SK-N-SH treated with all-trans-retinoic acid at 6 μM for 48 hours (cell line): ENCODE results near the gene IGSF5.
"Not testable (repeated sequence)": the region's sequence is repeated elsewhere in the genome, so short reads cannot be mapped to it uniquely, and the experiment has no call there.

ENCODE experiments used
- CREB5 ChIP-seq: fragments of 250-450 bp; sonication (Bioruptor Pico); IDR thresholded peaks from 2 replicates; pipeline ENCODE4 v1.5.1; 2020; ENCODE audit warnings: low read depth, mild to moderate bottlenecking, moderate library complexity
- PATZ1 ChIP-seq: fragments of 250-450 bp; sonication (Bioruptor Pico); IDR thresholded peaks from 2 replicates; pipeline ENCODE4 v1.8.0; 2020; ENCODE audit warnings: mild to moderate bottlenecking, moderate library complexity, borderline replicate concordance
- TOX ChIP-seq: fragments of 250-450 bp; sonication (Bioruptor Pico); IDR thresholded peaks from 2 replicates; pipeline ENCODE4 v1.8.0; 2021; ENCODE audit warnings: mild to moderate bottlenecking, moderate library complexity, borderline replicate concordance
- ZFP30 ChIP-seq: fragments of 450-650 bp; formaldehyde crosslinking; IDR thresholded peaks from 2 replicates; pipeline ENCODE4 v1.5.0; 2022; ENCODE audit warnings: mild to moderate bottlenecking, moderate library complexity

GRCh38 chr21:39742561-39742960 lies 2.4 kb upstream of the IGSF5 start:
- TF ChIP-seq CREB5; ZFP30 (CRISPR knock-in tag); PATZ1 (CRISPR knock-in tag); TOX (CRISPR knock-in tag): not testable (repeated sequence)
